Sigmoid colon (tissue), 4 donors: ENCODE measurements around the gene ACOT13.
"Not testable (repeated sequence)": the region's sequence is repeated elsewhere in the genome, so short reads cannot be mapped to it uniquely, and the experiment has no call there.

ENCODE experiments used
- EP300 ChIP-seq, 4 donors: sonication (generic); formaldehyde crosslinking; IDR thresholded peaks; one replicate each; pipeline ENCODE4 v1.6.1; 2017; ENCODE audit warnings: antibody characterized with exemption in 4 of 4
- POLR2A ChIP-seq, 2 donors: fragments of 450-650 bp; IDR thresholded peaks; one replicate each; pipeline ENCODE4 v1.6.1; 2016; ENCODE audit warnings: antibody characterized with exemption in 2 of 2, mild to moderate bottlenecking in 2 of 2, moderate library complexity in 2 of 2
- POLR2AphosphoS5 ChIP-seq, 4 donors: sonication (generic); formaldehyde crosslinking; IDR thresholded peaks; one replicate each; pipeline ENCODE4 v1.6.1; 2017; ENCODE audit warnings: antibody characterized with exemption in 4 of 4
- TF ChIP-seq, protein P1 (sequence below), 4 experiments: fragments of 450-650 bp in 3 of 4; fragments of 200-600 bp in 1 of 4; IDR thresholded peaks; one replicate each; pipeline ENCODE4 v1.5.1; 2016 to 2019; ENCODE audit warnings: antibody characterized with exemption in 4 of 4, mild to moderate bottlenecking in 3 of 4, moderate library complexity in 2 of 4

DNA sequence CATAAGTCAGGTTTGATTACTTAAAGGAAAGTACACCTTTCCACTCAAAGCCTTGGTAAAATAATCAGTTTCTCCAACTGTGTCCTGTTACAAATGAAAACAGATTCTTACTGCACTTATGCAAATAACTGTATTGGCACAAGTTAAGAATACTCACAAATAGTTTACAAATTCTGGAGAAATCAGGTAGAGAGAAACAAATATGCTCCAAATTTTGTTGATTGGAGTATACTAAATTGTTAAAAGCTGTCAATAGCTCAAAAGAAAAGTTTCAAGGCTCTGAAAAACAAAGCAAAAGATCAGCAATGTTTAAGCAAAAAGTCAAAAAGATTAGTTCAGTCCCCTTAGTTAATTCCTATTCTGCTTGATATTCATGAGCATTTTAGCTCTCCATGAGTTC, 3.6 kb downstream of the ACOT13 start:
- not testable (repeated sequence) for TF ChIP-seq POLR2AphosphoS5, POLR2A, EP300 (IDR thresholded peaks at IDR 0.05)
- TF ChIP-seq, protein P1, sequence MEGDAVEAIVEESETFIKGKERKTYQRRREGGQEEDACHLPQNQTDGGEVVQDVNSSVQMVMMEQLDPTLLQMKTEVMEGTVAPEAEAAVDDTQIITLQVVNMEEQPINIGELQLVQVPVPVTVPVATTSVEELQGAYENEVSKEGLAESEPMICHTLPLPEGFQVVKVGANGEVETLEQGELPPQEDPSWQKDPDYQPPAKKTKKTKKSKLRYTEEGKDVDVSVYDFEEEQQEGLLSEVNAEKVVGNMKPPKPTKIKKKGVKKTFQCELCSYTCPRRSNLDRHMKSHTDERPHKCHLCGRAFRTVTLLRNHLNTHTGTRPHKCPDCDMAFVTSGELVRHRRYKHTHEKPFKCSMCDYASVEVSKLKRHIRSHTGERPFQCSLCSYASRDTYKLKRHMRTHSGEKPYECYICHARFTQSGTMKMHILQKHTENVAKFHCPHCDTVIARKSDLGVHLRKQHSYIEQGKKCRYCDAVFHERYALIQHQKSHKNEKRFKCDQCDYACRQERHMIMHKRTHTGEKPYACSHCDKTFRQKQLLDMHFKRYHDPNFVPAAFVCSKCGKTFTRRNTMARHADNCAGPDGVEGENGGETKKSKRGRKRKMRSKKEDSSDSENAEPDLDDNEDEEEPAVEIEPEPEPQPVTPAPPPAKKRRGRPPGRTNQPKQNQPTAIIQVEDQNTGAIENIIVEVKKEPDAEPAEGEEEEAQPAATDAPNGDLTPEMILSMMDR (IDR thresholded peaks at IDR 0.05) = not testable (repeated sequence)
